Heart right ventricle (tissue), 16 donors: ENCODE measurements around the gene ARFGAP1. TPM values are rescaled to one million over a fixed set of nuclear protein-coding genes. Genes with fewer than 3 reads are reported as not detected.

Experiments
- ATAC-seq, 8 donors: fragments of 200-7000 bp; cut with Tn5 transposase; one replicate each; pipeline ENCODE4 v1.9.1; 2020; ENCODE audit warnings: mild to moderate bottlenecking in 8 of 8, moderate library complexity in 8 of 8, moderate number of reproducible peaks in 1 of 8
- DNase-seq, 2 donors: peaks; one replicate each; pipeline ENCODE4 v3.0.0-alpha.2; 2020
- H3K27ac ChIP-seq, 10 donors: fragments of 200-600 bp; sonication (generic) in 2 of 10; one replicate each; pipeline versions ENCODE4 v1.5.0 to v1.8.0; 2020 to 2022; ENCODE audit warnings: mild to moderate bottlenecking in 3 of 10
- H3K27me3 ChIP-seq, 7 donors: fragments of 200-600 bp; one replicate each; pipeline ENCODE4 v1.8.0; 2021 to 2022; ENCODE audit warnings: mild to moderate bottlenecking in 2 of 7
- H3K36me3 ChIP-seq, 9 donors: fragments of 200-600 bp; sonication (generic) in 1 of 9; one replicate each; pipeline versions ENCODE4 v1.5.0 to v1.8.0; 2020 to 2022; ENCODE audit warnings: mild to moderate bottlenecking in 2 of 9
- H3K4me1 ChIP-seq, 9 donors: fragments of 200-600 bp; sonication (generic) in 1 of 9; one replicate each; pipeline versions ENCODE4 v1.5.0 to v1.8.0; 2020 to 2022; ENCODE audit warnings: mild to moderate bottlenecking in 4 of 9
- H3K4me3 ChIP-seq, 10 donors: fragments of 200-600 bp; sonication (generic) in 2 of 10; one replicate each; pipeline versions ENCODE4 v1.5.0 to v1.8.0; 2020 to 2022; ENCODE audit warnings: mild to moderate bottlenecking in 7 of 10, moderate library complexity in 2 of 10
- H3K9me3 ChIP-seq, 11 donors: fragments of 200-600 bp in 10 of 11; sonication (generic) in 2 of 11; one replicate each; pipeline versions ENCODE4 v1.5.0 to v1.8.0; 2013 to 2022; ENCODE audit warnings: mild to moderate bottlenecking in 2 of 11, control low read depth in 1 of 11, moderate library complexity in 1 of 11
- WGBS, 2 donors: extraction: QIAGEN DNeasy Blood & Tissue Kit; methylation state at CpG; one replicate each; pipeline ENCODE4 v1.1.7; 2013; ENCODE audit warnings: inconsistent platforms in 1 of 2; 5-methylcytosine and 5-hydroxymethylcytosine counted together
- intact Hi-C, 10 donors: fragments of 100-400 bp; cut with DNase I; formaldehyde crosslinking; loops; one replicate each; pipeline versions ENCODE4 v1.11.1 to v1.14.2; 2022
- polyA plus RNA-seq, 2 donors: library from polyadenylated mRNA; stranded (reverse); fragments of 200-250 nt; gene quantifications; one replicate each; pipeline ENCODE4 v1.2.3, GENCODE V29; 2013
- total RNA-seq, 10 donors: library from RNA; stranded (reverse); fragmentation: NEBNext Ultra II Directional in 3 of 10; extraction: Animal tissue kit (Norgen Biotek cat#: 25700) in 3 of 10; gene quantifications; one replicate each; pipeline versions ENCODE4 v1.2.1 to v1.2.4, GENCODE V29; 2021 to 2023
- TF ChIP-seq, protein P1 (sequence below), 9 donors: fragments of 200-600 bp; sonication (generic) in 2 of 9; IDR thresholded peaks; one replicate each; pipeline versions ENCODE4 v1.5.0 to v1.8.0; 2021 to 2022; ENCODE audit warnings: antibody characterized with exemption in 9 of 9, mild to moderate bottlenecking in 5 of 9, moderate library complexity in 1 of 9
- donor health status: Arrhythmogenic right ventricular cardiomyopathy.
- donor health status: ischemic (EF 13 %, LVEDD 7.1; RV severe dilation, severe dysfunction).
- donor health status: healthy with polysubstance abuse.
- donor health status: DM: no; HTN: yes; CAD: no.
- donor health status: DM: no; HTN: no; CAD: no.
- donor health status: ischemic (EF 25% LVEDD 6.9; RV normal size, moderate dysfunction).
- donor health status: ischemic (EF 25% LVEDD 5.7; RV mildly dilated, moderate dysfunction).
- donor health status: healthy.
- donor health status: DM: yes; HTN: yes; CAD: no.
- donor health status: Ischemic cardiomyopathy.
- donor health status: ischemic (EF 35%, LVEDD 5.7; RV mildly dilated, moderate dysfunction).
- donor health status: nonischemic (EF 11% LVEDD 7.7; RV severe dilation, severe dysfunction).
- donor health status: DM: yes; HTN: yes; CAD: no.
- donor health status: PGD.
- donor health status: ischemic (EF 29% LVEDD 5.4; RV normal size, mild dysfunction).
- donor health status: nonischemic (EF 23%, LVEDD 6.1; RV moderate dilation, normal function).

ARFGAP1 gene
- total and polyA plus RNA-seq, 12 donors = 20.4 to 72.6 (median 32.3) TPM

DNA sequence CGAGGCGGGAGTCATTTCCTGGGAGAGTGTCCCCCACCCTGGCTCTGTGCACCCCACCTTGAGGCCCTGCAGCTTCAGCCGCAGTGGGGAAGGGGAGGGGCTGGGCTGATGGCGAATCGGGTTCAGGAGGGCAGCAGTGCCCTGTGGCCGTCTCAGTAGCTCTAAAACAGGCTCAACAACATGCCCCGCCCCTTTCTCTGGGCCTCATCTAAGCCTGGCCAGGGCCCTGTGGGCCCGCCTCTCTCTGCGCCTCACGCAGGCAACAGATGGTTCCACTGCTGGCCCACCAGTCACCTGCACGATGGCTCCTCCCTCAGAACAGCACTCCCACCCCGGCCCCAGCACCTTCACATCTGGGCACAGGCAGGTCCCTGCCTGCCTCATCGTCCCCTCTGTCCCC lies 58.3 kb downstream of the ARFGAP1 start:
- Histone ChIP-seq H3K27ac (no peak overlapping the region), H3K4me3 (no peak overlapping the region), H3K9me3 (peaks cover 0 to 20% (median 0%) of the 10 kb centered on the region in 11 donors), H3K36me3 (no peaks in the 10 kb centered on the region), H3K27me3 (peaks cover 0 to 43% (median 30%) of the 10 kb centered on the region in 7 donors), H3K4me1 (peaks cover 0 to 5% (median 0%) of the 10 kb centered on the region in 9 donors)
- DNase-seq = no peak
- no peak for ATAC-seq
- intact Hi-C loops = no loop called here
- 70 to 73% methylated on average over 13 of the region's 13 CpGs for WGBS, 2 donors
- TF ChIP-seq, protein P1, sequence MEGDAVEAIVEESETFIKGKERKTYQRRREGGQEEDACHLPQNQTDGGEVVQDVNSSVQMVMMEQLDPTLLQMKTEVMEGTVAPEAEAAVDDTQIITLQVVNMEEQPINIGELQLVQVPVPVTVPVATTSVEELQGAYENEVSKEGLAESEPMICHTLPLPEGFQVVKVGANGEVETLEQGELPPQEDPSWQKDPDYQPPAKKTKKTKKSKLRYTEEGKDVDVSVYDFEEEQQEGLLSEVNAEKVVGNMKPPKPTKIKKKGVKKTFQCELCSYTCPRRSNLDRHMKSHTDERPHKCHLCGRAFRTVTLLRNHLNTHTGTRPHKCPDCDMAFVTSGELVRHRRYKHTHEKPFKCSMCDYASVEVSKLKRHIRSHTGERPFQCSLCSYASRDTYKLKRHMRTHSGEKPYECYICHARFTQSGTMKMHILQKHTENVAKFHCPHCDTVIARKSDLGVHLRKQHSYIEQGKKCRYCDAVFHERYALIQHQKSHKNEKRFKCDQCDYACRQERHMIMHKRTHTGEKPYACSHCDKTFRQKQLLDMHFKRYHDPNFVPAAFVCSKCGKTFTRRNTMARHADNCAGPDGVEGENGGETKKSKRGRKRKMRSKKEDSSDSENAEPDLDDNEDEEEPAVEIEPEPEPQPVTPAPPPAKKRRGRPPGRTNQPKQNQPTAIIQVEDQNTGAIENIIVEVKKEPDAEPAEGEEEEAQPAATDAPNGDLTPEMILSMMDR (IDR thresholded peaks at IDR 0.05) = no peak

DNA sequence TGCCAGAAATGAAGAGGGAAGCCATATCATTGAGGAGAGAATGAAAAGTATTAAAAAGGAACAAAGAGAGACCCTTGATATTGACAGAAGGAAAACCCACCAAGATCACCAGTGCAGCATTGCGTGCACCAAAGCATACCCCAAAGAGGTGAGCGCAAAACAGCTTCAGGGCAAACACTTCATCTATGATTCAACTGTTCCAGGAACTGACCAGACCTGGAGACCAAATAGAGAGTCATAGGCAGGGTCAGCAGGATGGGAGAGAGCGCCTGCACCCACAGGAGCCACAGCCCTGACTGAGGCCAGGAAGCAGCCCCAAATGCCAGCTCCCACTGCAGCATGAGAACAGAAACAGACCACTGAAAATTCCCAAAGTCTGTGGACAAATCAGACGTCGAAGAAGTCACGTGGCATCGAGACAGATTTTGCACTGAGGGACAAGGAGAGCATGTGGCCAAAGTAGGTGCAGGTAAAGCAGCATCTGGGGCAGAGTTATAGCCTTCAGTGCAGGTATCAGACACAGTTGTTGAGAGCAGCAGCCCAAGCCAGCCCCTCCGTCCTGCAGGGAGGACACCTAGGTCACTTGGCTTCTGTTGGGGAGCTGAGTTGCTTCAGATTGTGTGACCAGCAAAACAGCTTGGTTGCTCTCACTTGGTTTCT lies 59.3 kb downstream of the ARFGAP1 start:
- Histone ChIP-seq H3K4me3 (no peak overlapping the region), H3K4me1 (peaks cover 0 to 5% (median 0%) of the 10 kb centered on the region in 9 donors), H3K36me3 (no peaks in the 10 kb centered on the region), H3K9me3 (peaks cover 0 to 14% (median 0%) of the 10 kb centered on the region in 11 donors), H3K27ac (no peak overlapping the region), H3K27me3 (peaks cover 0 to 51% (median 36%) of the 10 kb centered on the region in 7 donors)
- TF ChIP-seq, protein P1 (IDR thresholded peaks at IDR 0.05) = no peak
- 96% methylated on average over 8 of the region's 8 CpGs for WGBS, 2 donors
- DNase-seq (no peak), ATAC-seq (no peak)
- intact Hi-C loops = no loop called here

DNA sequence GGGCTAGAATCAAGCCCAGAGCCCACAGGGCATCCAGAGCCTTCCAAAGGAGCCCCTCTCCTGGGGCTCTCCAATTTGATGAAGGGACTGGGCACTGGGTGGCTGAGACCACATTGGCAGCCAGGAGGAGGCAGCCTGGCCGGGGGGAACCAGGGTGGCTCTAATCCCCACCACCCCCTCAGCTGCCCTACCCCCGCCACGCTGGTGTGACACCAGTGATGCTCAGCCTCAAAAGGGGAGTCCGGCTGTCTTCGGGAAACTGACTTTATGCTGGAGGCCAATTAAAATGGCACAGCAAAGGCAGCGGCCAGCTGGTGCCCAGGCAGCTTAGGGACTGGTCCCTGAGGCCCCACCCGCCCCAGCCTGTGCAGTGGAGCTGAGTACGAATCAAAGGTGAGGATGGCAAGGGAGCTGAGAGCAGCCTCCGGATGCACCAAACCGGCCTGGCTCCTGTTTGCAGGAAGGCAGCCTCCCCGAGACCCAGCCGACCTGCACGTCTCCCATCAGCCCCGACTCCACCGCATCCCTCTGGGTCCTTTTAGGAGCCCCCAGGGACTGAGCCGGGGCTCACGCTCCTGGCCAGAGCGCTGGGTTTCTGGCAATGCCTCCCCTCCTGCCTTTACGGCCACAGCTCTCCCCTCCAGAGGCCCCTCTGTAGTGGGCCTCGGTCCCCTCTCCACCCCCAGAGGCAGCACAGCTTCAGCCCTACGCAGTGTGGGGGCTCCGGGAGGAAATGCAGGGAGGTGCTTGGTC lies 60.1 kb downstream of the ARFGAP1 start:
- H3K4me3 ChIP-seq = no peak overlapping the region
- peaks cover 0 to 59% (median 42%) of the 10 kb centered on the region in 7 donors for H3K27me3 ChIP-seq
- H3K36me3 ChIP-seq = no peaks in the 10 kb centered on the region
- 88 to 90% methylated on average over 22 of the region's 22 CpGs for WGBS, 2 donors
- ATAC-seq = no peak
- TF ChIP-seq, protein P1 (IDR thresholded peaks at IDR 0.05) = no peak
- intact Hi-C loops = no loop called here
- DNase-seq = no peak
- H3K27ac ChIP-seq = no peak overlapping the region
- peaks cover 0 to 9% (median 0%) of the 10 kb centered on the region in 11 donors for H3K9me3 ChIP-seq
- H3K4me1 ChIP-seq = peaks cover 0 to 5% (median 0%) of the 10 kb centered on the region in 9 donors

DNA sequence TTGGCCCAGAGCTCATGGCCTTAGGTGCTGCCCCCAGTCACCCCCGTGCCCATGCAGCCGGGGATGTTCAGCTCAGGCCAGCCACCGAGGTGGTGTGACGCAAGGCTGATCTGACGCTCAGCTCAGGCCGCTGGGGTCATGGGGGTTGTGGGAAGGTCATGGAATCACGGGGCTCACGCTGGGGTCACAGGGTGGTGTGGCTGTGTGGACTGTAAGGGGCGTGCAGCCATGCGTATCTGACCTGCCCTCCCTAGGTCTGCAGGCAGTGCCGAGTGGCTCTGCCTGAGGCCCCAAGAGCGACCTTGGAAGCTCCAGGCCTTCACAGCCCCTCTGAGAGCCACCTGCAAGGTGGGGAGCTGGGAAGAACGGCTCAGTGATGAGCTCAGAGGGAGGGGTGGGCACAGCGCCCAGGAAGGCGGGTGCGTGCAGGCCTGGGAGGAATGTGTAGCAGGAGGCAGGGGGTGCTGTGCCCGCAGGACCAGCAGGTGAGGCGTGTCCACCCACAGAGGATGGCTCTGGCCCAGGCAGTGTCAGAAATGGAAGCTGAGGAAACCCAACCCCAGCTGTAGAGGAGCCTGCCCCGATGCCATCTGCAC lies 60.7 kb downstream of the ARFGAP1 start:
- peaks cover 0 to 61% (median 46%) of the 10 kb centered on the region in 7 donors for H3K27me3 ChIP-seq
- DNase-seq (peak in 1 of 2 donors; percentile 11), ATAC-seq (no peak)
- TF ChIP-seq, protein P1 (IDR thresholded peaks at IDR 0.05) = no peak
- H3K4me3 ChIP-seq = no peak overlapping the region
- H3K4me1 ChIP-seq = peaks cover 0 to 5% (median 0%) of the 10 kb centered on the region in 9 donors
- peaks cover 0 to 9% (median 0%) of the 10 kb centered on the region in 11 donors for H3K9me3 ChIP-seq
- H3K36me3 ChIP-seq = no peaks in the 10 kb centered on the region
- WGBS, 2 donors = 88 to 89% methylated on average over 19 of the region's 19 CpGs
- H3K27ac ChIP-seq = no peak overlapping the region
- intact Hi-C loops = no loop called here
